ENCODE measurements around the gene BCAS2.

DNA sequence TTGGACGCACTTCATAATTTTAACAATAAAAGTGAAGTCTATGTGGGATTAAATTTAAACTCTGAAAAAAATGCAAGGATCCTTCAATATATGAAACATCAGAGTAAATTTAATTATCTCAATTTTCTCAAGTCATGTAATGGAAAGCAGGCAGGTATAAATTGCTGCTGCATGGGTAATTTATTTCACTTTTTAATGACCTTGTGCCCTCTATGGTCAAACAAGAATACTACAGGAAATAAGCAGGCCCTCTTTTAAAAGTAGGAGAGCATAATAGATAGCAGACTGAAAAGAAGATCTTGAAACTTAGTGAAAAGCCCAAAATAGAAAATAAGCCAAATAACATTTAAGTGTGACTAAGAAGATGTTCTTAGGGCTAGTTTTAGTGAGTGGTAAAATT is 22.9 kb downstream of the BCAS2 start:
- TF ChIP-seq POLR2A (IDR thresholded peaks at IDR 0.05; ENCODE audit: low read length) (no peak), GATA1 (IDR thresholded peaks at IDR 0.05; ENCODE audit: low read depth, low read length) (no peak)
